Fibroblast of skin of scalp (primary cell): Measurements from ENCODE around the gene KRTAP4-7.
"Not testable (repeated sequence)": the region's sequence is repeated elsewhere in the genome, so short reads cannot be mapped to it uniquely, and the experiment has no call there.

Source experiments
- DNase-seq: peaks from one replicate; pipeline ENCODE4 v3.0.0-alpha.2; 2013

The KRTAP4-7 gene

DNA sequence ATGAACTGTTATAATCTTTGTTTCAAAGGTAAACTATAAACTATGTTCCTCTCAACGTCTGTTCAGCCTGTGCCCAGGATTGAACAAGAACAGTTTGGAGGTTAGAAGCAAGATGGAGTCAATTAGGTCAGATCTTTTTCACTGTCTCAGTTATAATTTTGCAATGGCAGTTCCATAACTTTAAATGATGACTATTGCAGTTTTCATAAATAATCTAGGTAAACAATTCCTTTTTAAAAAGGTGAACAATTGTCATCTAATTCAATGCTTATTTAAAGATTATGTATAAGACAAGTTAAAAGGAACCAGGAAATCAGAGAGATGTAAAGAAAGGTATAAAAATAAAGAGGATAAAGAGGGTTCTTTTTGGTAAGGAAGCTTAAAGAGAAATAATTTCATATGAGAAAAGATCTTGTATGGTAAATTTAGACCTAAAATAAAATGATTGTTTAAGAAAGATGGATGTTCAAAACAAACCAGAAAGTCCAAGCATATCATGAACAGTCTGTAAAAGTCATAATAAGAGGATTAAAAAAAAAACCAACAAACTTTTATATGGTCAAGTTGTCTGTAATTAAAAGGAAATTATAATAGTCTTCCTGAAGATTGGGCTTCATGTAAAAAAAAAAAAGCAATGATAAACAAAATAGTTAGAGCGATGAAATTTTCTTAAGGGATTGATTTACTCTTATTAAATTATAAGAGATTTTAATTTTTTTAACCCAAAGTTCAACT lies 27.4 kb downstream of the KRTAP4-7 start:
- no peak for DNase-seq

DNA sequence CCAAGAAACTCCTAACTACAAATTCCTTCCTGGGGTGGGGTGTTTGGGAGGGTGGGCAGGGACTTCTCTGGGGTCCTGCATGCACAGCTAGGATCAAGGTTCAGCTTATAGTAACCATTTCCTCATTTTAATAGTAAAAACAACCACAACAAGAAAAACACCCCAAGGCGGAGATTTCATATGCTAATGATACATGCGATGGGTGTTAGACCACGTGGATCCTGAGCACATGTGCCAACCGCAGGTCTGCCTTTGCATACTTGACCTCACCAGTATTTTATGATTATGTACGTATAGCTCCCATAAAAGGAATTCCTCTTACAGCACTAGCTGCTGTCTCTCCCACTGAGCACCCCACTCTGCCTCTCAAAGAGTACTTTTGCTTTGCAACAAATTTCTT lies 32.3 kb downstream of the KRTAP4-7 start:
- peak; percentile 50 for DNase-seq

DNA sequence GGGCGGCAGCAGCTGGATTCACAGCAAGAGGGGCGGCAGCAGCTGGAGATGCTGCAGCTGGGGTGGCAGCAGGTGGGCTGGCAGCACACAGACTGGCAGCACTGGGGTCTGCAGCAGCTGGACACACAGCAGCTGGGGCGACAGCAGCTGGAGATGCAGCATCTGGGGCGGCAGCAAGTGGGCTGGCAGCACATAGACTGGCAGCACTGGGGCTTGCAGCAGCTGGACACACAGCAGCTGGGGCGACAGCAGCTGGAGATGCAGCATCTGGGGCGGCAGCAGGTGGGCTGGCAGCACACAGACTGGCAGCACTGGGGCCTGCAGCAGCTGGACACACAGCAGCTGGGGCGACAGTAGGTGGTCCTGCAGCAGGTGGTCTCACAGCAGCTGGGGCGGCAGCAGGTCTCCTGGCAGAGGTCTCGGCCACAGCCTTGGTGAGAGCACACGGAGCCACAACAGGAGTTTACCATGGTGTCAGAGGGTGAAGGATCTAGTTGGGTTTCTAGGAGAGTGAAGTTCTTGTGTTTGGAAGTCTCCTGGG lies 34.0 kb downstream of the KRTAP4-7 start, which contains the start of gene KRTAP4-11:
Gene KRTAP4-11 (minus strand): TSS at position 528 of the 541 bp plus-strand sequence. CDS start 58 bp downstream, at position 470.
- DNase-seq: not testable (repeated sequence)

DNA sequence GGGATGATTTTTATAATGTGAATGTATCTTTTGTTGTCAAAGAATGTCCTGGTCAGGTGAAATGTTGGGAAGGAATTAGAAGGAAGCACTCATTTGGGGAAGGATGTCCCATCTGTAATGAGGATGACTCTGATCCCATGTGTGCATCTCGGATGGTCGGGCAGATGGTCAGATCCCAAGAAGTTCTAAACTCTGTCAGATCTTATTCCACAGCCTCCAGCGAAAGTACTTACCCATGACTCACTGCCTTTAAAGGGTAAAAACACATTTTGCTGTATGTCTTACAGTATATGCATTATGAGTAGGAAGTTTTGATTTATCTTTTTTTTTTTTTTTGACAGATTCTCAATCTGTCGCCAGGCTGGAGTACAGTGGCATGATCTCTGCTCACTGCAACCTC lies 34.8 kb downstream of the KRTAP4-7 start:
- peak; percentile 45 for DNase-seq

DNA sequence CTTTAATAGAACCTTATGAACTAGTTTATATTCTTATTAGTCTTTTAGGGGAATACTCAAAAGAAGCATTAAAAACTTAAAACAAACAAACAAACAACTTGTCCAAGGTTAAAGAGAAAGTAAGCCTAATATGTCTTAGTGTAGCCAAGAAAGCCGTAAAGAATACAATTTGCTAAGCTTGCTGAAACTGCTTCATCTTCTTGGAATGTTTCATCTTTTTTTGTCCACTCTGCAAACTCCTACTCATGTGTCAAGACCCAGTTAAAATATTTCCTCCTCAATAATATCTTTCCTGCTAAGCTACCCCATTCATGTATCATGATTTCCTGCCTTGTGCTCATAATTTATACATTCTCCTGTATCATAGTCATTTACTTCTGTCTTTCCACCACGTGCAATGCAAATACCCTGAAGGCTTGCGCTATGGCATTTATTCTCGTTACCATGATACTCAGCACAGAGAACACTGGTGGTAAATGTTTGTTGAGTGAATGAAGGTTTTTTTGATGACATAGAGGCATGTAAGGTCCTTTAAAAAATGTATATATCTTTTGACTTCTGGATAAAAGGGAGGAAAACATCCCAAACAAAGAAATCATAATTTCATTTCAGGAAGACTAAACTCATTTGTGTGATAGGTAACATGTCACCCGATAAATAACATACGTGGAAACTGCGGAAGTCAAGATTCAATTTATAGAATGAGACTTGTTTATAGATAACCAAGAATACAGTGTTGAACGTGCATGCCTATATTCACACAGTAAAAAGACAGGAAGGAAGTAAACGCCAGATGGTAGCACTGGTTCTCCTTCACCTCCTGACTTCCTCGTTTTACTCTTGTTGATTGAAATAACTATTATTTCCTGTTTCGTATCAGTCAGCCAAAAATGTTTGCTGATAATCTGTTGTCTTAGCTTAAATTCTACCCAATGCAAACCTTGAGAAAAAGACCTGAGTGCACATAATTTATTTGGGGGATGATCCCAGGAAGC lies 36.0 kb downstream of the KRTAP4-7 start:
- peak; percentile 32 for DNase-seq

DNA sequence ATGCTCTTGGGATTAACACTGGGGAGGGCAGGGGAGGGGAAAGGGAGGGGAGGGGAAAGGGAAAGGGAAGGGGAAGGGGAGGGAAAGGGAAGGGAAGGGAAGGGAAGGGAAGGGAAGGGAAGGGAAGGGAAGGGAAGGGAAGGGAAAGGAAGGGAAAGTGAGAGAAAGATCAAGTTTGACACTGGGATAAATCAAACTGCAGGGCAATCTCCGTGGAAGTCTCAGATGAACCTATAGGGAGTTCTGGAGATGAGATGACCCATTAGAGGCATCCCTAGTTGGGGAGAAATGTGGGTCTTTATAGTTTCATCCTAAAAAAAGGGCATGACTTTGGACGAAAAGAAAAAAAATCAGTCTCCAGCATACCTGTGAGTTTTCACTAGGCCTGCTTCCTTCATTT lies 37.8 kb downstream of the KRTAP4-7 start:
- DNase-seq: no peak

DNA sequence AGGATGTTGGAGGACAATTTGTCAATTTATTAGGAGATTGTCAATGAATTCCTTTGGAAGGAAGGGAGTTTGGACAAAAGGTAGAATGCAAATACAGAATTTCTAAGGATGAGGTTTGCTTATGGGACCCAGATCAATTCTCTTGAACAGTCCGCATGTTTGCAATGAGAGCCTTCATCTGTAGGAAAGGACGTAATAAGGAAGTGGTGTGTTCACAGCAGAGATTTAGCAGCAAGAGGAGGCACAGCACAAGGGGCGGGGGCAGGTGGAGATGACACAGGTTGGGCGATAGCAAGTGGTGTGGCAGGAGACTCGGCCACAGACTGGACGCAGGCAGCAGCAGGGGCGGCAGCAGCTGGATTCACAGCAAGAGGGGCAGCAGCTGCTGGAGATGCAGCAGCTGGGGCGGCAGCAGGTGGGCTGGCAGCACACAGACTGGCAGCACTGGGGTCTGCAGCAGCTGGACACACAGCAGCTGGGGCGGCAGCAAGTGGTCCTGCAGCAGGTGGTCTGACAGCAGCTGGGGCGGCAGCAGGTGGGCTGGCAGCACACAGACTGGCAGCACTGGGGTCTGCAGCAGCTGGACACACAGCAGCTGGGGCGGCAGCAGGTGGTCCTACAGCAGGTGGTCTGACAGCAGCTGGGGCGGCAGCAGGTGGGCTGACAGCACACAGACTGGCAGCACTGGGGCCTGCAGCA lies 39.5 kb downstream of the KRTAP4-7 start:
- DNase-seq: not testable (repeated sequence)

DNA sequence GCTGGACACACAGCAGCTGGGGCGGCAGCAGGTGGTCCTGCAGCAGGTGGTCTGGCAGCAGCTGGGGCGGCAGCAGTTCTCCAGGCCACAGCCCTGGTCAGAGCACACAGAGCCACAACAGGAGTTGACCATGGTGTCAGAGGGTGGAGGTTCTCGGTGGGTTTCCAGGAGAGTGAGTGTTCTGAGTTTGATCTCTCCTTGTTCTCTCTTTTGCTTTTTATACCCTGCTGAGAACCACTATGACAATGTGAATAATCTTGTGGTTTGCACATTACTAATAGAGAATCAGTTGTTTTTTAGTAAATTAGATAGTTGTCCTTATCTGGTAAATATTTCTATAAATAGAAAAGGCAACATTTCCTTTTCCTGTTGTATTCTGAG lies 40.0 kb downstream of the KRTAP4-7 start, which contains the start of gene KRTAP4-12:
Gene KRTAP4-12 (minus strand): TSS at position 192 of the 381 bp plus-strand sequence. CDS start 60 bp downstream, at position 132.
- DNase-seq: not testable (repeated sequence)

DNA sequence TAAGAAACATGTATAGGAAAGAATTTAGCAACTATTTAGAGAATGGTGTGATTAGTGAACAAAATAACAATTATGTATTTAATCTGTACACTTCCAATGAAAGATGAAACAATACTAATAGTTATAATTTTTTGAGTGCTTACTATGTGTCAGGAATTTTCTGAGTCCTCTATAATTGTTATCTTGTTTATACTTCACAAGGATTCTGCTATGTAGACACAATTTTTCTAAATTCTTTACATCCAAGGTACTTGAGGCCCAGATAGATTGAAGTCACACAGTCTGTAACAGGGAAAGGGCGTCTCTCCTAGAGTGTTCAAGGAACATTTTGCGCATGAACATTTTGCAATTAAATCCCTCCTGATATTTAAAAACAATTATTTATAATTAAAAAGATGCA lies 41.1 kb downstream of the KRTAP4-7 start:
- no peak for DNase-seq

DNA sequence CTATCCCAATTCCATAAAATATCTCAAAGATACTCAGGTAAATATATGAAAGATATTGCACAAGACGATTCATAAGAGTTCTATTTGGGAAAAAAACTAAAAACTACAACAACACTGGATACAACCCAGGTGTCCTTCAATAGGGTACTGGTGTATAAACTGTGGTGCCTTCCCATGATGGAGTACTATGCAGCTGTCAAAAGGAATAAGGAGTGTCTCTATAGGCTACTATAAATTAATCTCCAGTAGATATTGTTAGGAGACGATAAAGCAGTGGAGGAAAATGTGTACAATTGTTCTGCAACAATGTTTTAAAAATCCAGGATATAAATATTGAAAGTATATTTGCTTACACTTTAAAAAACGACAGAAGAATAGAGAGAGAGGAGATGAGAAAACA lies 42.5 kb downstream of the KRTAP4-7 start:
- no peak for DNase-seq

DNA sequence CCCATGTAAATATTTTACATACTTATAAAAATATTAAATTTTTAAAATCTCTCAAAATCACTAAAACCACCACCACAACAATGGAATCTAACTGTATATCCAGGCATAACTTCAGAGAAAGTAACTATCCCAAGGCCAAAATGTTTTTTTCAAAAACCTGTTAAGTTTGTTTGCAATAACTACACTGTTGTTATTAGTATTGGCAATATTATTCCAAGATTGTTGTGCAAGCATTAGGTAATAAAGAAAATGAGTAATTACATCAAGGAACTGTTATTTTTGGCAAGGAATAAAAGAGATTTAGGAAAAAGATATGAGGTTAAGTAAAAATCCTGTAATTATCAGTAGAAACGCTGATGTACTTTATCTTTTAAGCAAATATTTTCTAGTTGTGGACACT lies 43.4 kb downstream of the KRTAP4-7 start:
- DNase-seq: no peak

DNA sequence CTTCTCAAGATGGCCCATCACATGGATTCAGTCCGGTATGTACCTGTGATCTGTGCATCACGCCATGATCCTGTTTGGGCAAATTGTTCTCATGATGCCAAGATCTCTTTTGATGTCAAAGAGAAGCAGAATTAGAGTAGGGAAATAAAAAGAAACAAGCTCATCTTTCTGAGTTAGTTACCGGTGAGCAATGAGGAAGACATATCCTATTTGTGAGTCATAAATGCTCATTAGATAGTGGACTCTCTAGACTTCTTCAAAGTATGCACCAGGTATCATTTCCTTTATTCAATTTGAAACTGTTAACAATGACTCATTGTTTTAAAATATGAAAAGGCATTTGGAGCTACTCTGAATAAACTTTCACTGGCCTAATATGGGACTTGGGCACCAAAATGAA lies 48.0 kb downstream of the KRTAP4-7 start:
- no peak for DNase-seq

DNA sequence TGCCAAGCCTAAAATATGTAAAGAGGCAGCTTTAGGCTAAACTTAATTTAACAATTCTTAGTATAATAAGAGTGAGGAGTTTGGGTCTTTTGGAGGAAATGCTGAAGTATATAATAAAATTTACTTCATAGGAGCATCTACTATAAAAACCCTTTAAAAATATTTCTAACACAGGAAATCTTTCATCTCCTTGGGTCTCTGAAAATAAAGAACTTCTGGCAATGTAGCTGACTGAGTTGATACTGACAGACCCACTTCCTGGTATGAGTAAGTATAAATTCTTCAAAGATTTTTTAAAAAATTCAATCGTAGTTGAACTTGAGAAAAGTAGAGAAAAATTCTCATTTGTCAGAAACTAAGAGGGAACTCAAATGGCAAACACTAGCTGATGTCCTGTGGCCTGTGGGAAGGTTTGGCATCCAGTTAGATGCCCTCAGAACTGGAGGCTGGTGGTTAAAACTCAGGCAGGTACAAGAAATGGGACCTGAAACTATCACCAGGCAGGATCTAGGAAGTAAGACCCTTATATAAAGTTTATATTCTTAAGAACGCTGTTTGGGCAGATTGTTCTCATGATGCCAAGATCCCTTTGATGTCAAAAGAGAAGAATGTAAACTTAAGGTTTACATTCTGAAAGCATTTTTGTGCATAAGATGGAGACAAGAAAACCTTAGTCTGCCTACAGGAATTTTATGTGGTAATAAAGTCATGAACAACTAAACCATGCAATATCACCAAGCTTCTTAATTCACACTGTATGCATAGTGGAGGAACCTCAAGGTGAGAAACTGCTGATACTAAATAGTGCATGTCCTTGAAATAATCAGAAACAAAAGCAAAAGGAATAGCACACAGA lies 50.2 kb downstream of the KRTAP4-7 start:
- DNase-seq: peak; percentile 14
